Motor neuron (in vitro differentiated cells): Measurements from ENCODE around the gene ULK4. TPM values are rescaled to one million over a fixed set of nuclear protein-coding genes. Genes with fewer than 3 reads are reported as not detected.
"Not testable (repeated sequence)": the region's sequence is repeated elsewhere in the genome, so short reads cannot be mapped to it uniquely, and the experiment has no call there.

Experiments
- ATAC-seq, 8 experiments: fragments of 200-7000 bp; cut with Tn5 transposase; replicated peaks in 6 of 8; 2 replicates each; pipeline ENCODE4 v1.8.0; 2021; ENCODE audit warnings: mild to moderate bottlenecking in 8 of 8, moderate library complexity in 8 of 8
- H3K27ac ChIP-seq, 2 donors: fragments of 250-450 bp; sonication (Bioruptor Pico); 2 replicates each; pipeline ENCODE4 v1.9.0; 2021; ENCODE audit warnings: antibody characterized with exemption in 2 of 2, mild to moderate bottlenecking in 2 of 2, moderate library complexity in 1 of 2
- H3K4me1 ChIP-seq, 2 donors: fragments of 250-450 bp; sonication (Bioruptor Pico); replicated peaks in 1 of 2; 2 replicates each; pipeline ENCODE4 v1.6.1; 2021; ENCODE audit warnings: antibody characterized with exemption in 2 of 2, mild to moderate bottlenecking in 2 of 2, moderate library complexity in 1 of 2
- H3K4me3 ChIP-seq, 5 donors: fragments of 250-450 bp; sonication (Bioruptor Pico); 2 replicates each; pipeline ENCODE4 v1.9.0; 2021; ENCODE audit warnings: antibody characterized with exemption in 5 of 5, mild to moderate bottlenecking in 5 of 5, moderate library complexity in 4 of 5
- WGBS, 10 experiments: fragments of 450-650 bp; shearing (Covaris generic); methylation state at CpG; one replicate each; pipeline ENCODE4 v1.0.0; 2022; 5-methylcytosine and 5-hydroxymethylcytosine counted together
- in situ Hi-C, 9 experiments: fragments of 400-800 bp; cut with MboI; loops; one replicate each; pipeline ENCODE4 v1.15.0; 2021; ENCODE audit warnings: low sequenced_read_pairs in 9 of 9, low pct_unique_long_range_greater_than_20kb in 2 of 9; ENCODE audit not compliant: unreplicated experiment in 9 of 9
- total RNA-seq, 8 experiments: library from RNA; unstranded; fragments of 300-600 nt; gene quantifications; 2 replicates each; pipeline versions ENCODE4 v1.2.3 to v1.2.4, GENCODE V29; 2022

ULK4 gene
- total RNA-seq, 8 experiments from 2014 or later: 4.3 to 21.7 (median 9.5) TPM

GRCh38 chr3:41290306-41290705, 671.6 kb downstream of the ULK4 start:
- no peak for ATAC-seq
- no peak overlapping the region for H3K4me3 ChIP-seq
- H3K27ac ChIP-seq: no peak overlapping the region
- H3K4me1 ChIP-seq: peaks cover 0 to 3% of the 10 kb centered on the region in 2 donors
- WGBS, 10 experiments: 92 to 100% (median 93%) methylated on average over 1 to 2 of the region's 2 CpGs; no CpG with 5 or more reads in 7 of the 10 experiments
- in situ Hi-C loops: no loop called here

GRCh38 chr3:41288785-41289184, 673.1 kb downstream of the ULK4 start:
- no peak for ATAC-seq
- Histone ChIP-seq H3K4me1 (peaks cover 0 to 3% of the 10 kb centered on the region in 2 donors), H3K4me3 (no peak overlapping the region), H3K27ac (no peak overlapping the region)
- in situ Hi-C loops: no loop called here
- 57 to 100% (median 77%) methylated on average over 1 to 6 of the region's 8 CpGs; no CpG with 5 or more reads in 3 of the 10 experiments for WGBS, 10 experiments

GRCh38 chr3:41286305-41286704, 675.6 kb downstream of the ULK4 start:
- H3K4me1 ChIP-seq: peaks cover 0 to 3% of the 10 kb centered on the region in 2 donors
- no peak overlapping the region for H3K4me3 ChIP-seq
- 0 to 80% (median 53%) methylated on average over 1 to 4 of the region's 6 CpGs; no CpG with 5 or more reads in 5 of the 10 experiments for WGBS, 10 experiments
- no peak overlapping the region for H3K27ac ChIP-seq
- ATAC-seq: no peak
- in situ Hi-C loops: no loop called here

GRCh38 chr3:41284934-41285333, 677.0 kb downstream of the ULK4 start:
- 0 to 100% (median 79%) methylated on average over 1 to 3 of the region's 3 CpGs; no CpG with 5 or more reads in 2 of the 10 experiments for WGBS, 10 experiments
- H3K27ac ChIP-seq, H3K4me3 ChIP-seq, in situ Hi-C loops, H3K4me1 ChIP-seq, ATAC-seq: not testable (repeated sequence)

- WGBS, 10 experiments: 0 to 93% (median 60%) methylated on average over 1 to 7 of the region's 16 CpGs; no CpG with 5 or more reads in 5 of the 10 experiments
- Histone ChIP-seq H3K4me3 (no peak overlapping the region), H3K27ac (no peak overlapping the region), H3K4me1 (no peaks in the 10 kb centered on the region)
- peak in 1 of 8 experiments; percentile 9 for ATAC-seq
- in situ Hi-C loops: no loop called here
These were observed 684.0 kb downstream of the ULK4 start for GRCh38 chr3:41277790-41278465.

GRCh38 chr3:41276191-41276590, 685.7 kb downstream of the ULK4 start:
- WGBS, 10 experiments: 27 to 87% (median 66%) methylated on average over 1 to 4 of the region's 4 CpGs; no CpG with 5 or more reads in 3 of the 10 experiments
- no peak overlapping the region for H3K4me3 ChIP-seq
- ATAC-seq: no peak
- H3K27ac ChIP-seq: no peak overlapping the region
- in situ Hi-C loops: no loop called here
- H3K4me1 ChIP-seq: no peaks in the 10 kb centered on the region

DNA sequence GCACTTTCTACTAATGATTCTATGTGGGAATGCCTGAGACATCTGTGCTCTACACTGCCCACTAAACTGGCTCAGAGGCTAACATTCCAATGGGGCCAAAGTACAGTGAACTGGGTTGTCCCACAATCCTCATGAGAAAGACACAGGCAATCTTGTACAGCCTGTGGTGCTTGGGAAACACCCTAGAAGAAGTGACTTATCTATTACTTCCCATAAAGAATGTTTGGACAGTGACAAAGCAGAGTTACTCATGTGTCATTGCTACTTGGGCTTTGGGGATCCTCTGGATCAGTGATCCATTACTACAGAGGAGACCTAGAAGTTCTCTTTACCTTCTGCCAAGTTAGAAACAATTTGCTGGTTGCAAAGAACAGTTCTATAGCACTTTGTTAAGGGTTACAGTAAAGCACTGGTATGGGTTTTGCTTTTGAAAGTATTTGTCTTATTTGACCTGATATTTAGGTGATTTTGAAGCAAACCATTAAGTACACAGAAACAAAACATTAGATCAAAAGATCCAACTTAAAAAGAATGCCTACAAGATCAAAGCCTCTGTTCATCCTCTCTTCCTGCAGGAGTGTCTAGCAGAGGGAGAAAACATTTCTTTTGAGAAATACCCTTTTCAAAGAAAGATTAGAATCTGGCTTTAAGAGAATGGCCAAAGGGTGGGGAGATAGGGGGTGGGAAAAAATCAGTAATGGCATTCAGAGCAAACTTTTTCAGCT, 686.8 kb downstream of the ULK4 start:
- H3K4me3 ChIP-seq: no peak overlapping the region
- in situ Hi-C loops: no loop called here
- no peaks in the 10 kb centered on the region for H3K4me1 ChIP-seq
- ATAC-seq: peak in 2 of 8 experiments; percentile 73 to 89
- no peak overlapping the region for H3K27ac ChIP-seq

DNA sequence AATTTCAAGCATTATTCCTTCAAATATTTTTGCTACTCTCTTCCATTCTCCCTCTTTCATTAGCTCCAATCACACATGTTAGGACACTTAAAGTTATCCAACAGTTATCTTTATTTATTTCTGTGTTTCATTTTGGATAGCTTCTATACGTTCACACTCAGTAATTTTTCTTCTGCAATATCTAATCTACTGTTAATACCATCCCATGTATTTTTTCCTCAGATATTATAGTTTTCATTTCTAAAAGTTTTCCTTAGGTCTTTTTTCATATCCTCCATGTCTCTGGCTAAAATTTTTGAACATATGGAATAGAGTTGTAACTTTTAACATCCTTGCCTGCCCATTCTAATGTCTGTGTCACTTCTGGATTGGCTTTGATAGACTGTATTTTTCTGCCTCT, 689.2 kb downstream of the ULK4 start:
- in situ Hi-C loops: no loop called here
- H3K27ac ChIP-seq: no peak overlapping the region
- WGBS, 10 experiments: 70 to 100% (median 96%) methylated on average over 1 of the region's 1 CpG
- no peaks in the 10 kb centered on the region for H3K4me1 ChIP-seq
- no peak for ATAC-seq
- no peak overlapping the region for H3K4me3 ChIP-seq

DNA sequence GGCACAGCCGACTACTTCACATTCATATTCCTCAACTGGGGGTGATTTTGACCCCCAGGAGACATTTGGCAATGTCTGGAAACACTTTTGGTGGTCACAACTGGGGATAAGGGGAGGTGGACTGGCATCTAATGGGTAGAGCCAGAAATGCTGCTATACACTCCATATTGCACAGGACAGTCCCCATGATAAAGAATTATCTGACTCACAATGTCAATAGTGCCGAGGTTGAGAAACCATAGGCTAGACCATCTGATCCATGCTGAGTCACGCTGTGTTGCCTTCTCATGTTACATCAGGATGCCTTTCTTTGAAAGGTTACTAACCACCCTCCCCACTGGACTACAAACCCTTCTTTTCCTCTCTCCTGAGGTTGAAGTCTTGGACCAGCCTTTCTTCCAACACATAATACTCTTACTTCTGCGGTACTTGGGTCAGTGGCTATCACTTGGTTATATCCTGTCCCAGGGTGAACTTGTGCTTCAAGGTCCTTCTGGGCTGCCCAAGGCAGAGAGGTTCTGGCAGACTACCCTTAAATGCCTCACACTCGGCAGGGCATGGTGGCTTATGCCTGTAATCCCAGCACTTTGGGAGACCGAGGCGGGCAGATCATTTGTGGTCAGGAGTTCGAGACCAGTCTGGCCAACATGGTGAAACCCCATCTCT, 693.8 kb downstream of the ULK4 start:
- Histone ChIP-seq H3K27ac (no peak overlapping the region), H3K4me3 (no peak overlapping the region), H3K4me1 (no peaks in the 10 kb centered on the region)
- peak in 5 of 8 experiments; percentile 17 to 91 (median 39) for ATAC-seq
- in situ Hi-C loops: no loop called here
- WGBS, 10 experiments: 67 to 100% (median 88%) methylated on average over 1 to 8 of the region's 8 CpGs; no CpG with 5 or more reads in 1 of the 10 experiments

GRCh38 chr3:41265823-41266273, 696.1 kb downstream of the ULK4 start:
- Histone ChIP-seq H3K27ac (no peak overlapping the region), H3K4me1 (no peaks in the 10 kb centered on the region), H3K4me3 (no peak overlapping the region)
- no peak for ATAC-seq
- 40 to 86% (median 47%) methylated on average over 1 to 3 of the region's 3 CpGs; no CpG with 5 or more reads in 6 of the 10 experiments for WGBS, 10 experiments
- in situ Hi-C loops: no loop called here

GRCh38 chr3:41265011-41265545, 696.8 kb downstream of the ULK4 start:
- ATAC-seq: peak in 2 of 8 experiments; percentile 62 to 83
- in situ Hi-C loops: no loop called here
- no peak overlapping the region for H3K4me3 ChIP-seq
- WGBS, 10 experiments: 48 to 100% (median 77%) methylated on average over 1 to 8 of the region's 11 CpGs; no CpG with 5 or more reads in 1 of the 10 experiments
- no peak overlapping the region for H3K27ac ChIP-seq
- H3K4me1 ChIP-seq: no peaks in the 10 kb centered on the region

GRCh38 chr3:41260063-41260450, 701.8 kb downstream of the ULK4 start:
- ATAC-seq: no peak
- Histone ChIP-seq H3K4me1 (no peaks in the 10 kb centered on the region), H3K27ac (no peak overlapping the region), H3K4me3 (no peak overlapping the region)
- in situ Hi-C loops: no loop called here
- 83 to 100% (median 91%) methylated on average over 1 to 3 of the region's 3 CpGs; no CpG with 5 or more reads in 4 of the 10 experiments for WGBS, 10 experiments
